Measurements from ENCODE around the gene ARMH1. TPM values are rescaled to one million over a fixed set of nuclear protein-coding genes. Genes with fewer than 3 reads are reported as not detected.

Gene ARMH1
- total RNA-seq, 1 donor from 2014 or later: 1.1 TPM

GRCh38 chr1:44739307-44740178 lies 65.0 kb downstream of the ARMH1 start, which contains the start of gene KIF2C:
Gene KIF2C (plus strand): TSS chr1:44739837. CDS start chr1:44739933, 96 bp downstream.
- DNase-seq: peak; percentile 97
- intact Hi-C loops (cut with micrococcal nuclease): no loop called here
- H3K27me3 ChIP-seq (ENCODE audit: low read depth): no peaks in the 10 kb centered on the region
- H3K9me3 ChIP-seq (replicated peaks): no peaks in the 10 kb centered on the region
- H3K36me3 ChIP-seq: no peaks in the 10 kb centered on the region
- TF ChIP-seq, protein P1, sequence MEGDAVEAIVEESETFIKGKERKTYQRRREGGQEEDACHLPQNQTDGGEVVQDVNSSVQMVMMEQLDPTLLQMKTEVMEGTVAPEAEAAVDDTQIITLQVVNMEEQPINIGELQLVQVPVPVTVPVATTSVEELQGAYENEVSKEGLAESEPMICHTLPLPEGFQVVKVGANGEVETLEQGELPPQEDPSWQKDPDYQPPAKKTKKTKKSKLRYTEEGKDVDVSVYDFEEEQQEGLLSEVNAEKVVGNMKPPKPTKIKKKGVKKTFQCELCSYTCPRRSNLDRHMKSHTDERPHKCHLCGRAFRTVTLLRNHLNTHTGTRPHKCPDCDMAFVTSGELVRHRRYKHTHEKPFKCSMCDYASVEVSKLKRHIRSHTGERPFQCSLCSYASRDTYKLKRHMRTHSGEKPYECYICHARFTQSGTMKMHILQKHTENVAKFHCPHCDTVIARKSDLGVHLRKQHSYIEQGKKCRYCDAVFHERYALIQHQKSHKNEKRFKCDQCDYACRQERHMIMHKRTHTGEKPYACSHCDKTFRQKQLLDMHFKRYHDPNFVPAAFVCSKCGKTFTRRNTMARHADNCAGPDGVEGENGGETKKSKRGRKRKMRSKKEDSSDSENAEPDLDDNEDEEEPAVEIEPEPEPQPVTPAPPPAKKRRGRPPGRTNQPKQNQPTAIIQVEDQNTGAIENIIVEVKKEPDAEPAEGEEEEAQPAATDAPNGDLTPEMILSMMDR (IDR thresholded peaks at IDR 0.05; ENCODE audit: borderline replicate concordance): peak; percentile 31
- H3K4me1 ChIP-seq: peaks cover 14% of the 10 kb centered on the region
- H3K27ac ChIP-seq (replicated peaks): peak within 1 kb of the TSS; percentile 93
- peak within 1 kb of the TSS; percentile 74 for H3K4me3 ChIP-seq

DNA sequence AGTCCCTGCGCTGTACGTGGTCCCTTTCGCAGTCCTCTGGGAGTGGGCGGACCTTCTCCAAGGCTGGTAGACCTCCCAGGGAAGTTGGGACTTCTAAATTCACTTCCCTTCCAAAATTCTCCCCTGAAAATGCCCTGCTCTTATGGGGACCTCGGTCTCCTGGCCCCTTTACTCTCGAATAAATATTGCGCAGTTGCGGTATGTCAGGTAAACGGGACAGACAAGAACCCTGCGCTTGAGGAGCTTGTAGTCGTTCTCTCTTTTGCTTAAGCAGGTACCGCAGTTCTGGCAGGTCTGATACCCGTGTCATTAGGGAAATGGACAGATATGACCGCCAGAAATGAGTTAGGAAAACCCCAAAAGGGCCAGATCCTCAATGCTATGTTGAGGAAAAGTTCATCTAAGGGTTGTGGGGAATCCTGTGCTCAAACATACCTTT lies 65.7 kb downstream of the ARMH1 start:
- no peak for DNase-seq
- H3K27me3 ChIP-seq (ENCODE audit: low read depth): no peaks in the 10 kb centered on the region
- H3K4me3 ChIP-seq: peak overlapping the region; percentile 74
- TF ChIP-seq, protein P1 (IDR thresholded peaks at IDR 0.05; ENCODE audit: borderline replicate concordance): no peak
- no peak overlapping the region for H3K27ac ChIP-seq (replicated peaks)
- H3K36me3 ChIP-seq: no peaks in the 10 kb centered on the region
- H3K9me3 ChIP-seq (replicated peaks): no peaks in the 10 kb centered on the region
- peaks cover 14% of the 10 kb centered on the region for H3K4me1 ChIP-seq
- intact Hi-C loops (cut with micrococcal nuclease): no loop called here

- peaks cover 14% of the 10 kb centered on the region for H3K4me1 ChIP-seq
Observed at GRCh38 chr1:44743211-44743610, 68.7 kb downstream of the ARMH1 start.

DNA sequence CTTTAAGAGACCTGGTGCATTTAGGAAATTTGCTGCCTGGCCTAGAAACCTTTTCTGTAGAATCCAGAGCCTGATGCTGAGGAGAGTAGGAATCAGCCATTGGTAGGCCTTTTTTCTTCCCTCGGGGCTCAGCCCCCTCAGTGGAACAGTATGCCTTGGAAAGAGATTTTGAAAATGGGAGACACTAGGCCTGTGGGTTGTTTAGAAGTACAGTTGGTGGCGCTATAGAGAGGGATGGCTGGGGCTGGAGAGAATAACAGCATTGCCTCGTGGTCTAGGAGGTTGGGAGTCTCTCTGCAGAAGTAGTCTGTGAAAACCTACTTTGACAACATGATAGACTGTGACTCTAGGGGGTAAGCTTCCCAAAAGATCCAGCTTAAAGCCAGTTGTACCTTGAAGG lies 73.4 kb downstream of the ARMH1 start:
- Histone ChIP-seq H3K27me3 (ENCODE audit: low read depth) (no peaks in the 10 kb centered on the region), H3K27ac (replicated peaks) (no peak overlapping the region), H3K36me3 (no peaks in the 10 kb centered on the region), H3K9me3 (replicated peaks) (no peaks in the 10 kb centered on the region), H3K4me1 (no peaks in the 10 kb centered on the region), H3K4me3 (no peak overlapping the region)
- intact Hi-C loops (cut with micrococcal nuclease): no loop called here
- no peak for DNase-seq
- TF ChIP-seq, protein P1 (IDR thresholded peaks at IDR 0.05; ENCODE audit: borderline replicate concordance): no peak

More at GRCh38 chr1:44743211-44743610, 68.7 kb downstream of the ARMH1 start:
- H3K4me3 ChIP-seq: no peak overlapping the region
- TF ChIP-seq, protein P1 (IDR thresholded peaks at IDR 0.05; ENCODE audit: borderline replicate concordance): no peak
- no peaks in the 10 kb centered on the region for H3K27me3 ChIP-seq (ENCODE audit: low read depth)
- DNase-seq: no peak
- no peaks in the 10 kb centered on the region for H3K9me3 ChIP-seq (replicated peaks)
- H3K27ac ChIP-seq (replicated peaks): no peak overlapping the region
- intact Hi-C loops (cut with micrococcal nuclease): no loop called here
- no peaks in the 10 kb centered on the region for H3K36me3 ChIP-seq

GRCh38 chr1:44757420-44757819 lies 82.9 kb downstream of the ARMH1 start:
- intact Hi-C loops (cut with micrococcal nuclease): no loop called here
- H3K27ac ChIP-seq (replicated peaks): no peak overlapping the region
- no peak overlapping the region for H3K4me3 ChIP-seq
- peaks cover 6% of the 10 kb centered on the region for H3K4me1 ChIP-seq
- no peaks in the 10 kb centered on the region for H3K36me3 ChIP-seq
- H3K9me3 ChIP-seq (replicated peaks): no peaks in the 10 kb centered on the region
- TF ChIP-seq, protein P1 (IDR thresholded peaks at IDR 0.05; ENCODE audit: borderline replicate concordance): no peak
- DNase-seq: no peak
- H3K27me3 ChIP-seq (ENCODE audit: low read depth): no peaks in the 10 kb centered on the region
